ENCODE results near the gene NFE2L1. TPM values are rescaled to one million over a fixed set of nuclear protein-coding genes. Genes with fewer than 3 reads are reported as not detected.
A peak's percentile ranks its signal among the peaks of the same experiment; 100 is the strongest.
"Not testable (repeated sequence)": the region's sequence is repeated elsewhere in the genome, so short reads cannot be mapped to it uniquely, and the experiment has no call there.

Gene NFE2L1
- total and polyA plus RNA-seq, 4 donors = 87.4 to 148 (median 117) TPM

GRCh38 chr17:48028736-48029135, 19.4 kb upstream of the NFE2L1 start:
- no CpG with 5 or more reads among the region's 1 CpG for WGBS (ENCODE audit: insufficient coverage)
- Histone ChIP-seq H3K36me3 (ENCODE audit: control insufficient read depth, insufficient read depth, low read length) (no peaks in the 10 kb centered on the region), H3K27me3 (ENCODE audit: control insufficient read depth, insufficient read depth, low read length) (no peaks in the 10 kb centered on the region), H3K4me1 (ENCODE audit: control insufficient read depth, insufficient read depth, low read length) (peaks cover 35% of the 10 kb centered on the region), H3K4me3 (ENCODE audit: low read depth, low read length) (no peak overlapping the region), H3K27ac (ENCODE audit: low read depth, low read length) (no peak overlapping the region), H3K9me3 (ENCODE audit: control insufficient read depth, insufficient read depth, low read length) (no peaks in the 10 kb centered on the region)
- no peak for DNase-seq (ENCODE audit: low read depth in 4 of 6, low spot score in 6 of 6)

GRCh38 chr17:48030531-48030930, 17.6 kb upstream of the NFE2L1 start:
- Histone ChIP-seq H3K36me3 (ENCODE audit: control insufficient read depth, insufficient read depth, low read length) (no peaks in the 10 kb centered on the region), H3K4me1 (ENCODE audit: control insufficient read depth, insufficient read depth, low read length) (peaks cover 20% of the 10 kb centered on the region), H3K27me3 (ENCODE audit: control insufficient read depth, insufficient read depth, low read length) (no peaks in the 10 kb centered on the region), H3K27ac (ENCODE audit: low read depth, low read length) (peak overlapping the region; percentile 50), H3K4me3 (ENCODE audit: low read depth, low read length) (no peak overlapping the region), H3K9me3 (ENCODE audit: control insufficient read depth, insufficient read depth, low read length) (no peaks in the 10 kb centered on the region)
- 22% methylated on average over 5 of the region's 5 CpGs for WGBS (ENCODE audit: insufficient coverage)
- peak in 1 of 6 donors; percentile 80 for DNase-seq (ENCODE audit: low read depth in 4 of 6, low spot score in 6 of 6)

DNA sequence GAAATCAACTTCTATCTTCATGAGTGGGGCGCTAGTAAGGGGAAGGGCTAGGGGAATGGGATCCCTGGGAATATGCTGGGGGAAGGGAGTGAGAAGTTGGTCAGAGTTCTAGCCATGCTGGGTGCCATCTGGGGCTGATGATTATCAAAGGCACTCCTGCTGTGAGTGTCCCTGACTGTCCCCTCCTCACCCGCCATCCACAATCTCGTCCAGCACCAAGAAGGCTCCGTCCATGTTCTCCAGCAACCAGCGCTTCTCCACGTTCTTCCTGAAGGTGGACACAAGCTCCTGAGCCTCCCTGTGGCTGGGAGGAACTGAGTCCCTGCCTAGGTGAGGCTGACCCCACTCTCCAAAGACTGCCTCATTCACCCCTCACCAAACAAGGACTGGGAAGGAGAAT, 16.2 kb upstream of the NFE2L1 start:
- no peak for DNase-seq (ENCODE audit: low read depth in 4 of 6, low spot score in 6 of 6)
- H3K4me1 ChIP-seq (ENCODE audit: control insufficient read depth, insufficient read depth, low read length) = peaks cover 10% of the 10 kb centered on the region
- peaks cover 7% of the 10 kb centered on the region for H3K27me3 ChIP-seq (ENCODE audit: control insufficient read depth, insufficient read depth, low read length)
- WGBS (ENCODE audit: insufficient coverage) = no CpG with 5 or more reads among the region's 6 CpGs
- H3K36me3 ChIP-seq (ENCODE audit: control insufficient read depth, insufficient read depth, low read length) = no peaks in the 10 kb centered on the region
- H3K4me3 ChIP-seq (ENCODE audit: low read depth, low read length) = no peak overlapping the region
- no peak overlapping the region for H3K27ac ChIP-seq (ENCODE audit: low read depth, low read length)
- H3K9me3 ChIP-seq (ENCODE audit: control insufficient read depth, insufficient read depth, low read length) = no peaks in the 10 kb centered on the region

- not testable (repeated sequence) for DNase-seq (ENCODE audit: low read depth in 4 of 6, low spot score in 6 of 6)
Measured at GRCh38 chr17:48034734-48035133, 13.4 kb upstream of the NFE2L1 start.

DNA sequence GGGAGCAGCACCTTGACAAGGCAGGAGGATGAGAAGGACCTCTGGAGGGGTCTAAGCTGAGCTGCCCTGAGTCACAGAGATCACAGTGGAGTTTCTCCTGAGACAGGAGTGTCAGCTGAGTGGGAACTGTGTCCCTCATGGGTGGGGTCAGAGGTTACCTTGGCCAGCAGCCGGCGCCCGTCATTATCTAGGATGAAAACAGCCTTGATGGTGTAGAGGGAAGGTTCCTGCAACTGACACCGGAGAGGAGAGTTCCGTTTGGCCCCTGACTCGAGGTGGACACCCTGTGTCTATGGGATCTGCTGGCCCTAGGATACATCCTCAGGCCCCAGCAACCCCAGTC, 11.5 kb upstream of the NFE2L1 start:
- 66% methylated on average over 6 of the region's 6 CpGs for WGBS (ENCODE audit: insufficient coverage)
- no peak for DNase-seq (ENCODE audit: low read depth in 4 of 6, low spot score in 6 of 6)
- Histone ChIP-seq H3K4me1 (ENCODE audit: control insufficient read depth, insufficient read depth, low read length) (peaks cover 13% of the 10 kb centered on the region), H3K27me3 (ENCODE audit: control insufficient read depth, insufficient read depth, low read length) (peaks cover 15% of the 10 kb centered on the region), H3K4me3 (ENCODE audit: low read depth, low read length) (peak overlapping the region; percentile 69), H3K27ac (ENCODE audit: low read depth, low read length) (peak overlapping the region; percentile 52), H3K36me3 (ENCODE audit: control insufficient read depth, insufficient read depth, low read length) (no peaks in the 10 kb centered on the region), H3K9me3 (ENCODE audit: control insufficient read depth, insufficient read depth, low read length) (no peaks in the 10 kb centered on the region)

More at GRCh38 chr17:48034734-48035133, 13.4 kb upstream of the NFE2L1 start:
- 80% methylated on average over 1 of the region's 12 CpGs for WGBS (ENCODE audit: insufficient coverage)
- H3K4me1 ChIP-seq (ENCODE audit: control insufficient read depth, insufficient read depth, low read length) = peaks cover 19% of the 10 kb centered on the region
- not testable (repeated sequence) for H3K27ac ChIP-seq (ENCODE audit: low read depth, low read length); H3K36me3 ChIP-seq (ENCODE audit: control insufficient read depth, insufficient read depth, low read length); H3K4me3 ChIP-seq (ENCODE audit: low read depth, low read length); H3K9me3 ChIP-seq (ENCODE audit: control insufficient read depth, insufficient read depth, low read length)
- H3K27me3 ChIP-seq (ENCODE audit: control insufficient read depth, insufficient read depth, low read length) = peaks cover 15% of the 10 kb centered on the region

DNA sequence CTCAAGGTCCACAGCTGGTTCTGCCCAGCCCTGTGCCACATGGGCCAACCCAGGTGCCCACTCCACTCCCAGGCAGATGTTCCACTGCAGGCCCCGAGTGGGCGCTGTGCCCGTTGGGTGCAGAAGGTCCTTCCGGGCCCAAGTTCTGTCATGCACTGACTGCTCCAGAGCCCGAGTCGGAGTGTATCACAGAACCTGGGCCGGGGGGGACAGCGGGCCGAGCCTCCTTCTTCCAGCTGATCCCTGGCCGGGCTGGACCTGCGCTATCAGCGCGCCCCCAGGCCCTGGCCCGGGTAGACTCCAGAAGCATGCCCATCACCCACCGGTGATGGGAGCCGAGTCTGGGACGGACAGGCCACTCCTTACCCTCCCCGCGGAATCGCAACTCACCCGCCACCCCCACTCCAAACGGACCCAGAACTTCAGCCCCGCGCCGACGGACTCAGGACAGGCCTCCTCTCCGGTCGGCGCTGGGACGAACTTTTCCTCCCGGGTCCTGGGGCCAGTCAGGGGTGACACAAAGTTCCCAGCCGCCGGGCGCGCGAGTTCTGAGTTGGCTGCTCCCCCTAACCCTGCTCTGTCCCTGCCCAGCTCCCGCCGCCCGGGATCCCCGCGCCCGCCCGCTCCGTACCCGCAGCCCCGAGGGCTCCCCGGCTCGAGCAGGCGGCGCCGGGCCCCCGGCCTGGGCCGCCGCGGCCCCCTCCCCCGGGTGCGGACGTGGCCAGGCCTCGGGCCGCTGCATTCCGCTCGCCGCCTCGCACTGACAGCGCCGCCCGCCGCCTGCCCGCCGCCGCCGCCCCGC, 10.9 kb upstream of the NFE2L1 start, which contains the start of gene COPZ2:
TSS of gene COPZ2 (minus strand) at position 762 of the 802 bp plus-strand sequence. CDS start at position 742, 20 bp downstream.
- Histone ChIP-seq H3K36me3 (ENCODE audit: control insufficient read depth, insufficient read depth, low read length) (no peaks in the 10 kb centered on the region), H3K27me3 (ENCODE audit: control insufficient read depth, insufficient read depth, low read length) (peaks cover 15% of the 10 kb centered on the region), H3K4me1 (ENCODE audit: control insufficient read depth, insufficient read depth, low read length) (peaks cover 13% of the 10 kb centered on the region), H3K4me3 (ENCODE audit: low read depth, low read length) (peak within 1 kb of the TSS; percentile 69), H3K9me3 (ENCODE audit: control insufficient read depth, insufficient read depth, low read length) (no peaks in the 10 kb centered on the region), H3K27ac (ENCODE audit: low read depth, low read length) (peak within 1 kb of the TSS; percentile 52)
- peak in 1 of 6 donors; percentile 47 for DNase-seq (ENCODE audit: low read depth in 4 of 6, low spot score in 6 of 6)
- 1% methylated on average over 68 of the region's 73 CpGs for WGBS (ENCODE audit: insufficient coverage)

GRCh38 chr17:48037838-48038323, 10.3 kb upstream of the NFE2L1 start:
- peaks cover 13% of the 10 kb centered on the region for H3K4me1 ChIP-seq (ENCODE audit: control insufficient read depth, insufficient read depth, low read length)
- peak overlapping the region; percentile 4 for H3K4me3 ChIP-seq (ENCODE audit: low read depth, low read length)
- no peak for DNase-seq (ENCODE audit: low read depth in 4 of 6, low spot score in 6 of 6)
- 11% methylated on average over 17 of the region's 19 CpGs for WGBS (ENCODE audit: insufficient coverage)
- H3K27ac ChIP-seq (ENCODE audit: low read depth, low read length) = no peak overlapping the region
- peaks cover 15% of the 10 kb centered on the region for H3K27me3 ChIP-seq (ENCODE audit: control insufficient read depth, insufficient read depth, low read length)
- H3K36me3 ChIP-seq (ENCODE audit: control insufficient read depth, insufficient read depth, low read length) = no peaks in the 10 kb centered on the region
- H3K9me3 ChIP-seq (ENCODE audit: control insufficient read depth, insufficient read depth, low read length) = no peaks in the 10 kb centered on the region

DNA sequence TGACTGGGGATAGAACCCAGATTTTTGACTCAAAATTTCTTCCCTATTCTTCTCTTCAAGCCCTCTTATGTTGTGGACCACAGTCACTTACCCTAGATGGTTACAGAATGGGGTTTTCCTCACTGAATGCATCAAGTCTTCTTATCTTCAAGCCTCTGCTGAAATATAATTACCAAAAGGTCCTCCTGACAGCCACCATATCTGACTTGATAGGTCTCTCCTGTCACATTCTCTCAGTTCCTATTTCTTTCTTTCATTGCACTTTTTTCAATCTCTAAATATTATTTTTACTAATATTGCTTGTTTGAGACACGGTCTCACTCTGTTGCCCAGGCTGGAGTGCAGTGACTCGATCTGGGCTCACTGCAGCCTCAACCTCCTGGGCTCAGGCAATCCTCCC, 9.5 kb upstream of the NFE2L1 start:
- no peak overlapping the region for H3K27ac ChIP-seq (ENCODE audit: low read depth, low read length)
- H3K4me3 ChIP-seq (ENCODE audit: low read depth, low read length) = no peak overlapping the region
- DNase-seq (ENCODE audit: low read depth in 4 of 6, low spot score in 6 of 6) = no peak
- H3K27me3 ChIP-seq (ENCODE audit: control insufficient read depth, insufficient read depth, low read length) = peaks cover 15% of the 10 kb centered on the region
- no peaks in the 10 kb centered on the region for H3K36me3 ChIP-seq (ENCODE audit: control insufficient read depth, insufficient read depth, low read length)
- peaks cover 13% of the 10 kb centered on the region for H3K4me1 ChIP-seq (ENCODE audit: control insufficient read depth, insufficient read depth, low read length)
- H3K9me3 ChIP-seq (ENCODE audit: control insufficient read depth, insufficient read depth, low read length) = no peaks in the 10 kb centered on the region
- WGBS (ENCODE audit: insufficient coverage) = 94% methylated on average over 2 of the region's 2 CpGs

DNA sequence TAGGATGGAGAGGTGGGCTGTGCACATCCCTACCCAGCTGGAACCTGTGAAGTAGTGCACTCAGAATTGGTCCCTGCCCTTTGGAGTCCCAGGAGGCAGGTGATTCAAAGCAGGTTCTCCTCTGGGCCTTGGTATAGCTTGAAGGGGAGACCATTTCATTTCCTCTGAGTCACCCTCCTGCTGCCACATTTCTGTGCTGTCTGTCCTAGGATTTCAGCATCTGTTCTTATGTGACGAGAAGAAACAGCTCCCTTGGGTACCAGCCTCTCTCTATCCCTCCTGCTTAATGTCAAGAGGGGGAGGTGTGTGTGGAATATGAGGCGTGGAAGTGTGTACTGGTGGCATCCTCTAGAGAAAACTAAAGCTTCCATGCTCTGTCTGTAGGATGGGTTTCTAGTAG, 5.0 kb upstream of the NFE2L1 start:
- H3K36me3 ChIP-seq (ENCODE audit: control insufficient read depth, insufficient read depth, low read length) = no peaks in the 10 kb centered on the region
- peak in 1 of 6 donors; percentile 77 for DNase-seq (ENCODE audit: low read depth in 4 of 6, low spot score in 6 of 6)
- no CpG with 5 or more reads among the region's 2 CpGs for WGBS (ENCODE audit: insufficient coverage)
- H3K4me1 ChIP-seq (ENCODE audit: control insufficient read depth, insufficient read depth, low read length) = peaks cover 14% of the 10 kb centered on the region
- no peak overlapping the region for H3K4me3 ChIP-seq (ENCODE audit: low read depth, low read length)
- H3K27ac ChIP-seq (ENCODE audit: low read depth, low read length) = no peak overlapping the region
- H3K27me3 ChIP-seq (ENCODE audit: control insufficient read depth, insufficient read depth, low read length) = peaks cover 1% of the 10 kb centered on the region
- no peaks in the 10 kb centered on the region for H3K9me3 ChIP-seq (ENCODE audit: control insufficient read depth, insufficient read depth, low read length)

GRCh38 chr17:48044851-48045250, 3.3 kb upstream of the NFE2L1 start:
- 100% methylated on average over 1 of the region's 4 CpGs for WGBS (ENCODE audit: insufficient coverage)
- H3K27ac ChIP-seq (ENCODE audit: low read depth, low read length) = no peak overlapping the region
- DNase-seq (ENCODE audit: low read depth in 4 of 6, low spot score in 6 of 6) = no peak
- H3K4me3 ChIP-seq (ENCODE audit: low read depth, low read length) = no peak overlapping the region
- peaks cover 19% of the 10 kb centered on the region for H3K4me1 ChIP-seq (ENCODE audit: control insufficient read depth, insufficient read depth, low read length)
- no peaks in the 10 kb centered on the region for H3K27me3 ChIP-seq (ENCODE audit: control insufficient read depth, insufficient read depth, low read length)
- H3K9me3 ChIP-seq (ENCODE audit: control insufficient read depth, insufficient read depth, low read length) = no peaks in the 10 kb centered on the region
- H3K36me3 ChIP-seq (ENCODE audit: control insufficient read depth, insufficient read depth, low read length) = no peaks in the 10 kb centered on the region
